Measurements from ENCODE around the gene CDKAL1. TPM values are rescaled to one million over a fixed set of nuclear protein-coding genes. Genes with fewer than 3 reads are reported as not detected.

The CDKAL1 gene
- total RNA-seq, 1 donor from 2014 or later: 24.8 TPM

- no peak for TF ChIP-seq CTCF (IDR thresholded peaks at IDR 0.05; ENCODE audit: partially characterized antibody, unreplicated experiment)
- DNase-seq: no peak
- Mint-ChIP-seq H3K4me1 (ENCODE audit: low read depth, unreplicated experiment) (peaks cover 46% of the 10 kb centered on the region), H3K4me3 (ENCODE audit: unreplicated experiment) (peak overlapping the region; percentile 31), H3K9me3 (ENCODE audit: unreplicated experiment) (peaks cover 3% of the 10 kb centered on the region), H3K27ac (ENCODE audit: unreplicated experiment) (peak overlapping the region; percentile 82), H3K36me3 (ENCODE audit: unreplicated experiment) (no peaks in the 10 kb centered on the region), H3K27me3 (ENCODE audit: unreplicated experiment) (no peaks in the 10 kb centered on the region)
Measured at GRCh38 chr6:21131406-21131805, 597.1 kb downstream of the CDKAL1 start.

GRCh38 chr6:21132446-21132845 is 598.2 kb downstream of the CDKAL1 start:
- Mint-ChIP-seq H3K9me3 (ENCODE audit: unreplicated experiment) (peaks cover 3% of the 10 kb centered on the region), H3K4me1 (ENCODE audit: low read depth, unreplicated experiment) (peaks cover 54% of the 10 kb centered on the region), H3K27me3 (ENCODE audit: unreplicated experiment) (no peaks in the 10 kb centered on the region), H3K27ac (ENCODE audit: unreplicated experiment) (peak overlapping the region; percentile 70), H3K36me3 (ENCODE audit: unreplicated experiment) (no peaks in the 10 kb centered on the region), H3K4me3 (ENCODE audit: unreplicated experiment) (no peak overlapping the region)
- no peak for DNase-seq
- no peak for TF ChIP-seq CTCF (IDR thresholded peaks at IDR 0.05; ENCODE audit: partially characterized antibody, unreplicated experiment)

- Mint-ChIP-seq H3K4me3 (ENCODE audit: unreplicated experiment) (peak overlapping the region; percentile 34), H3K36me3 (ENCODE audit: unreplicated experiment) (no peaks in the 10 kb centered on the region), H3K27ac (ENCODE audit: unreplicated experiment) (peak overlapping the region; percentile 84), H3K27me3 (ENCODE audit: unreplicated experiment) (no peaks in the 10 kb centered on the region), H3K9me3 (ENCODE audit: unreplicated experiment) (peaks cover 3% of the 10 kb centered on the region), H3K4me1 (ENCODE audit: low read depth, unreplicated experiment) (peaks cover 59% of the 10 kb centered on the region)
- DNase-seq: no peak
- TF ChIP-seq CTCF (IDR thresholded peaks at IDR 0.05; ENCODE audit: partially characterized antibody, unreplicated experiment): no peak
Measured at GRCh38 chr6:21132856-21133838, 598.9 kb downstream of the CDKAL1 start.

- Mint-ChIP-seq H3K36me3 (ENCODE audit: unreplicated experiment) (no peaks in the 10 kb centered on the region), H3K4me1 (ENCODE audit: low read depth, unreplicated experiment) (peaks cover 66% of the 10 kb centered on the region), H3K9me3 (ENCODE audit: unreplicated experiment) (peaks cover 3% of the 10 kb centered on the region), H3K4me3 (ENCODE audit: unreplicated experiment) (peak overlapping the region; percentile 43), H3K27me3 (ENCODE audit: unreplicated experiment) (no peaks in the 10 kb centered on the region), H3K27ac (ENCODE audit: unreplicated experiment) (peak overlapping the region; percentile 84)
- TF ChIP-seq CTCF (IDR thresholded peaks at IDR 0.05; ENCODE audit: partially characterized antibody, unreplicated experiment): no peak
- DNase-seq: peak; percentile 36
Measured at GRCh38 chr6:21133901-21134300, 599.6 kb downstream of the CDKAL1 start.

GRCh38 chr6:21134356-21134755 is 600.1 kb downstream of the CDKAL1 start:
- Mint-ChIP-seq H3K4me3 (ENCODE audit: unreplicated experiment) (peak overlapping the region; percentile 43), H3K36me3 (ENCODE audit: unreplicated experiment) (no peaks in the 10 kb centered on the region), H3K9me3 (ENCODE audit: unreplicated experiment) (peaks cover 3% of the 10 kb centered on the region), H3K27ac (ENCODE audit: unreplicated experiment) (peak overlapping the region; percentile 84), H3K27me3 (ENCODE audit: unreplicated experiment) (no peaks in the 10 kb centered on the region), H3K4me1 (ENCODE audit: low read depth, unreplicated experiment) (peaks cover 69% of the 10 kb centered on the region)
- TF ChIP-seq CTCF (IDR thresholded peaks at IDR 0.05; ENCODE audit: partially characterized antibody, unreplicated experiment): no peak
- no peak for DNase-seq

Data from glutamatergic neuron (in vitro differentiated cells).